ENCODE measurements around the gene ITPRID1. TPM values are rescaled to one million over a fixed set of nuclear protein-coding genes. Genes with fewer than 3 reads are reported as not detected.

ITPRID1 gene
- polyA plus RNA-seq, 3 donors from 2014 or later: not detected

DNA sequence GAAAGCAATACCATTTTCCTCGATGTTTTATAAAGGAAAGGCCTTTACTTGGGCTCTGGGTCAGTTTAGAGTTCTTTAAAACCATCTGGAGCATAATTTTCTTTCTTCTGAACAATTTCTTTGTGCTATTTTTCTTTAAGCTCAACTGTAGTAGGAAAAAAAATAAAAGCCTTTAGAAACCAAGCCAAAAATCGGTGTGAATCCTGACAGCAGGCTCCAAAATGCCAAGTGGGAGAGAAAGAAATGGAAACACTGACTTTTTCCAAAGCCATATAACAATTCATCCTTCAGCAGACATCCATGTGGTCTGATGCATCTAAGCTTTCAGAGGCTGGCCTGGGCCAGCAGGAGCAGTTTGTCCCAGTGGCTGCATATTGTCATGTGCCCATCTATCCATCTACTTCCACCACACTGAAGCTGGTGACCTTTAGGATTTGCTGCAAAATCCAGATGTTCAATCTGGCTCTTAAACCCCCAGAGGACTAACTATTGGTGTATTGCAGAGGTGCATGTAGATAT is 23.0 kb upstream of the ITPRID1 start:
- Mint-ChIP-seq H3K27me3 (ENCODE audit: low read depth in 3 of 3) (peaks cover 0 to 3% (median 2%) of the 10 kb centered on the region in 3 donors), H3K4me3 (no peak overlapping the region), H3K36me3 (no peaks in the 10 kb centered on the region), H3K9me3 (peaks cover 0 to 4% (median 1%) of the 10 kb centered on the region in 6 donors), H3K4me1 (no peaks in the 10 kb centered on the region), H3K27ac (no peak overlapping the region)
- DNase-seq: no peak

DNA sequence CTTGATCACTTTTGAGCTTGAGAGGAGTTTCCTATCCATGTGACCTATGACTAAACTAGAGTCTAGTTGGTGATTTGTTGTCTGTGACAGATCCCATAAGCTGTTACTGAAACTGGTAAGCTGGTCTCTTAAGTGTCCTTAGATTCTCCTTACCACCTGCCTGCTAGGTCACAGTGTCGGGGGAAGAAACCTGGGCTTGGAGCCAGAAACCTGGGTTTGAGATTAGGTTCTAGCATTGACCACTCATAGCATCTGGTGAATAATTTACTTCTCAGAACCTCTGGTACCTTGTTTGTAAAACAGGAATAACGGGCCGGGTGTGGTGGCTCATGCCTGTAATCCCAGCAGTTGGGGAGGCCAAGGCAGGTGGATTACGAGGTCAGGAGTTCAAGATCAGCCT is 21.8 kb upstream of the ITPRID1 start:
- Mint-ChIP-seq H3K27ac (no peak overlapping the region), H3K4me1 (no peaks in the 10 kb centered on the region), H3K36me3 (no peaks in the 10 kb centered on the region), H3K27me3 (ENCODE audit: low read depth in 3 of 3) (peaks cover 0 to 3% (median 2%) of the 10 kb centered on the region in 3 donors), H3K9me3 (peaks cover 0 to 4% (median 1%) of the 10 kb centered on the region in 6 donors), H3K4me3 (no peak overlapping the region)
- DNase-seq: no peak

DNA sequence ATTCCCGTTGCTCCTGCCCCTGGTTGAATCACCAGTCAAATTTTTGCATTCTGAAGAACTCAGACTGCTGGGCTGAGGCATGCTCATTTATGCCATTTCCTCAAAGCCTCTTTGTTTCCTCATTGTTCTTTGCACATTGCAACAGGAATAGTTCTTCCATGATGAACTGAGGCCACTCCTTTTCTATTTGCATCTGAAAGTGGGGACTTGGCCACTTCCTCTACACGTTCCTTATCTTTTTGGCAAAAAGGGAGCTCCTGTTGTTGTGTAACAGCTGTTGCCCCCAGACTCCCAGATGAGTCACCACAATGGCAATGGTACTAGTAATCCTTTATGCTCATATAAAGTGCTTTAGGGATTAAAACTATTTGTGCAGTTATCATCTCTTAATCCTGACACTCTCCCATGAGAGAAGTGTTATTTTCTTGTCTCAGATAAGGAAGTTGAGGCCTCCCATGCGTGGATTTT is 20.1 kb upstream of the ITPRID1 start:
- no peak for DNase-seq
- Mint-ChIP-seq H3K36me3 (no peaks in the 10 kb centered on the region), H3K27ac (no peak overlapping the region), H3K4me1 (no peaks in the 10 kb centered on the region), H3K27me3 (ENCODE audit: low read depth in 3 of 3) (peaks cover 0 to 2% (median 0%) of the 10 kb centered on the region in 3 donors), H3K9me3 (peaks cover 0 to 9% (median 1%) of the 10 kb centered on the region in 6 donors), H3K4me3 (no peak overlapping the region)

DNA sequence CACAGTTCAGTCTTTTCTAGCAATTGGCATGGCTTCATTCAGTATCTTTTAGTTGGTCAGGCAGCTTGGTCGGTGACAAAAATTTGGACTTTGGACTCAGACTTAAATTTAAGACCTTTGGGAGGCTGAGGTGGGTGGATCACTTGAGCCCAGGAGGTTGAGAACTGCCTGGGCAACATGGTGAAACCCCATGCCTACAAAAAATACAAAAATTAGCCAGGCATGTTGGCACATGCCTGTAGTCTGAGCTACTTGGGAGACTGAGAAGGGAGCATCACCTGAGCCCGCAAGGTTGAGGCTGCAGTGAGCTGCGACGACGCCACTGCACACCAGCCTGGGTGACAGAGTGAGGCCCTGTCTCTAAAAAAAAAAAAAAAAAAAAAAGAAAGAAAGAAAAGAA is 19.5 kb upstream of the ITPRID1 start:
- Mint-ChIP-seq H3K27ac (no peak overlapping the region), H3K4me1 (no peaks in the 10 kb centered on the region), H3K4me3 (no peak overlapping the region), H3K9me3 (peaks cover 0 to 5% (median 2%) of the 10 kb centered on the region in 6 donors), H3K36me3 (no peaks in the 10 kb centered on the region), H3K27me3 (ENCODE audit: low read depth in 3 of 3) (peaks cover 0 to 1% (median 0%) of the 10 kb centered on the region in 3 donors)
- DNase-seq: no peak

DNA sequence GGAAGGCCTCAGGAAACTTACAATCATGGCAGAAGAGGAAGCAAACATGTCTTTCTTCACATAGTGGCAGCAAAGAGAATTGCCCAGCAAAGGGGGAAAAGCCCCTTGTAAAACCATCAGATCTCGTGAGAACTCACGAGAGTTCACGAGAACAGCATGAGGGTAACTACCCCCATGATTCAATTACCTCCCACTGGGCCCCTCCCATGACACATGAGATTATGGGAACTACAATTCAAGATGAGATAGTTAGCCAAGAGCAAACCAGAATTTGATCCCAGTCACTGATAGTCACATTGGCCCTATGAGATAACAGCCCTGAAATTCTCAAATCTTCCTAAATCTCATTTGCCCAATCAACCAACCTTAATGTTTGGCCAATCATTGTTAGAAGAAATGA is 18.2 kb upstream of the ITPRID1 start:
- peaks cover 0 to 1% (median 0%) of the 10 kb centered on the region in 3 donors for H3K27me3 Mint-ChIP-seq (ENCODE audit: low read depth in 3 of 3)
- H3K27ac Mint-ChIP-seq: no peak overlapping the region
- no peak for DNase-seq
- no peak overlapping the region for H3K4me3 Mint-ChIP-seq
- no peaks in the 10 kb centered on the region for H3K4me1 Mint-ChIP-seq
- H3K36me3 Mint-ChIP-seq: no peaks in the 10 kb centered on the region
- H3K9me3 Mint-ChIP-seq: peaks cover 0 to 5% (median 2%) of the 10 kb centered on the region in 6 donors

DNA sequence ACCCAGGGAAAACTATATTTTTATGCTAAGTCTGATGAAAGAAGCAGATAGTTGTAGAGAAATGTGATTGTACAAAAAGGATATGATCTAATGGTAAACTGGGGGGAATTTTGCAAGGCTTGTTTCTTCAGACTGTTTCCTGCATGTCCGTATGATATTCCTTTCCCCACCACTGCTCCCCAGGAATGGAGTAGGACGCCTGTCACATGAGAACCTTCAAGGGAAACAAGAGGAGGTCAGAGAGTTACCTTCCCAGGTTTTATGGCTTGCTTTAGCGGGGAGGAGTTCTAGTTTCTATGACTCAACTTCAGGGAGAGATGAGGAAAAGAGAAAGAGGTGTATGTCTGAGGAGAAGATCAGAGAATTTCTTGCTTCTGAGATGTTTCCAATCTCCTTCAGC is 16.4 kb upstream of the ITPRID1 start:
- Mint-ChIP-seq H3K27ac (no peak overlapping the region), H3K27me3 (ENCODE audit: low read depth in 3 of 3) (peaks cover 0 to 1% (median 0%) of the 10 kb centered on the region in 3 donors), H3K9me3 (peaks cover 0 to 5% (median 2%) of the 10 kb centered on the region in 6 donors), H3K36me3 (no peaks in the 10 kb centered on the region), H3K4me3 (no peak overlapping the region), H3K4me1 (no peaks in the 10 kb centered on the region)
- no peak for DNase-seq

DNA sequence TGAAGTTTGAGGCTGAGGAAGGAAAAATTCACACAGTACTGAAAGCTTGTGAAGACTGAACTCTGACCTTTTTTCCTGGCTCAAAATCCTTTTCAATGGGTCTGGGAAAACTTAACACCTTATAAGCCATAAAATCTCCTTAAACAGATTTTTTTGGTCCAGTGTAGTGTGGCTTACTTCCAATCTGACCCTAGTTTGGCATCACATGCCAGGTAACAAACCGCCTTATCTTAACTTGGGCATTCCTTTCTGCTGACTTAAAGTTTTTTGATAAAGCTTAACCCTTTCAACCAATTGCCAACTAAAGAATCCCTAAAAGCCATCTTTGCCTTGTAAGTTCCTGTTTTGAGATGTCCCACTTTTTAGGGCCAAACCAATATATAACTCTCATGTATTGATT is 13.2 kb upstream of the ITPRID1 start:
- Mint-ChIP-seq H3K4me3 (no peak overlapping the region), H3K4me1 (no peaks in the 10 kb centered on the region), H3K36me3 (no peaks in the 10 kb centered on the region), H3K9me3 (peaks cover 0 to 5% (median 2%) of the 10 kb centered on the region in 6 donors), H3K27me3 (ENCODE audit: low read depth in 3 of 3) (no peaks in the 10 kb centered on the region), H3K27ac (no peak overlapping the region)
- no peak for DNase-seq

DNA sequence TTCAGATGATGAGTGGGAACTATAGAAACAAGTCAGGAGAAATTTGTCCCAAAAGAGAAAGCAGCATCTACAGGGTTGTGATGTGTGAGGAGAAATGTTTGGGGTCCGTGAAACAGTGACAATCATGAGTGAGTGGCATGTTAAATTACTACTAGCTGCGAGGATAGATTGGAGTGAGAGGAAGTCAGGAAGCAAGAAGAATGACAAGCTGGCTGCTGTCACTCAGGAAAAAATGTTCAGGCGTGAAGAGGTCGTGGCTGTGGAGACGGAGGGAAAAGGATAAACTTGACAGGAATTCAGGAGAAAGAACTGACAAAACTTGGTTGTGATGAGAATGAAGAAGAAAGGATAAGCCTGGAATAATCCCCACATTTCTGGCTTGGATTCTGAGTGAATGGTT is 5.1 kb upstream of the ITPRID1 start:
- no peaks in the 10 kb centered on the region for H3K36me3 Mint-ChIP-seq
- DNase-seq: no peak
- peaks cover 7 to 33% (median 12%) of the 10 kb centered on the region in 6 donors for H3K9me3 Mint-ChIP-seq

DNA sequence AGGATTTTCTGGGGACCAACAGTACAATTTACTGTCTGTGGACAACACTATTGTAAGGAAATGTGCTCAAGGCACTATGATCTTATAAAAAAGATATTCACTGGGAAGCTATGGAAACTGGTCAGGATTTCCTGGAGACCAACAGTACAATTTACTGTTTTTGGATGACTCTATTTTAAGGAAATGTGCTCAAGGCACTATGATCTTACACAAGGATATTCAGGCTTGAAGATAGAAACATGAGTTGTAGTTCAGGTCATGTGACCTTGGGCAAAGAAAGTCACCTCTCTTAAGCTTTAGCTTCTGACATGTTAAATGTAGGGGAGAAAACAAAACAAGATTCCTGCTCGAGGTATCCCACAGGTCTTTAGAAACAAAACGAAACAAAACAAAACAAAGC is 1.7 kb upstream of the ITPRID1 start:
- Mint-ChIP-seq H3K4me3 (no peak overlapping the region), H3K27me3 (ENCODE audit: low read depth in 3 of 3) (peaks cover 0 to 2% (median 0%) of the 10 kb centered on the region in 3 donors), H3K36me3 (no peaks in the 10 kb centered on the region), H3K9me3 (peaks cover 9 to 31% (median 12%) of the 10 kb centered on the region in 6 donors), H3K4me1 (no peaks in the 10 kb centered on the region), H3K27ac (no peak overlapping the region)
- DNase-seq: no peak

More for the DNA sequence above, 5.1 kb upstream of the ITPRID1 start:
- Mint-ChIP-seq H3K27ac (no peak overlapping the region), H3K4me1 (no peaks in the 10 kb centered on the region), H3K4me3 (no peak overlapping the region), H3K27me3 (ENCODE audit: low read depth in 3 of 3) (peaks cover 0 to 2% (median 0%) of the 10 kb centered on the region in 3 donors)

DNA sequence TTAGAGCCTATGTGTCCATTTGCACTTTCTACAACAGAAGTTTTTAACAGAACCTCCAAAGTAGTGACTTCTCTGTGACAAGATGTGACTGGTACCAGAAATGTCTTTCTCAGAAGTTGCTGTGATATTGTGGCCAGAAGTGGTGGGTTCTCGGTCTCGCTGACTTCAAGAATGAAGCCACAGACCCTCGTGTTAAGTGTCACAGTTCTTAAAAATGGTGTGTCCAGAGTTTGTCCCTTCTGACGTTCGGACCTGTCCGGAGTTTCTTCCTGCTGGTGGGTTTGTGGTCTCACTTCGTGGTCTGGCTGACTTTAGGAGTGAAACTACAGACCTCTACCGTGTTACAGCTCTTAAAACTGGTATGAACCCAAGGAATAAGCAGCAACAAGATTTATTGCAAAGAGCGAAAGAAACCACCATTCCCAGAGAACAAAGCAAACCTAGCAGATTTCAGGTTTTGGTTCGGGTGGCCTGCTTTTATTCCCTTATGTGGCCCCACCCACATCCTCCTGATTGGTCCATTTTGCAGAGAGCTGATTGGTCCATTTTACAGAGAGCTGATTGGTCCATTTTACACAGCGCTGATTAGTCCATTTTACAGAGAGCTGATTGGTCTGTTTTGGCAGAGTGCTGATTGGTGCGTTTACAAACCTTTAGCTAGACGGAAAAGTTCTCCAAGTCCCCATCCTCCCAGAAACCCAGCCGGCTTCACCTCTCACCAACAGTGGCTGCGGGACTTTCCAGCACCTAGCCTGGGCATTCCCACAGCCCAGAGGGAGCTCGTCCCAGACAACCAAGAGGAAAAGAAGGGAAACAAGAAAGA is 3.0 kb downstream of the ITPRID1 start:
- H3K36me3 Mint-ChIP-seq: no peaks in the 10 kb centered on the region
- no peak overlapping the region for H3K4me3 Mint-ChIP-seq
- H3K9me3 Mint-ChIP-seq: peaks cover 4 to 12% (median 7%) of the 10 kb centered on the region in 6 donors

DNA sequence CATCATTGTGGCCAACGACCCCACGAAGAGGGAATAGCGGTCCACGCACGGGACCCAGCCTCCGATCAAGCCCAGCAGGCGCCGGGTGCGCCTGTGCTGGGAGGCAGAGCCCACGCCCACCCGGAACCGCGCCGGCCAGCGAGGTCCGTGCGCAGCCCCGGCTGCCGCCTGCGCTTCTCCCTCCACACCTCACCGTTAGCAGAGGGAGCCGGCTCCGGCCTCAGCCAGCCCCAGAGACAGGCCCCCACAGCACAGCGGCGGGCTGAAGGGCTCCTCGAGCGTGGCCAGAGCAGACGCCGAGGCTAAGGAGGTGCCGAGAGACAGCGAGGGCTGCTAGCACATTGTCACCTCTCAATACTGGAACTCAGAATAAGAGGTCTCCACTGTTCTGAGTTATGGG is 3.6 kb downstream of the ITPRID1 start:
- Mint-ChIP-seq H3K27me3 (ENCODE audit: low read depth in 3 of 3) (no peaks in the 10 kb centered on the region), H3K4me3 (no peak overlapping the region), H3K27ac (no peak overlapping the region), H3K9me3 (peaks cover 4 to 10% (median 7%) of the 10 kb centered on the region in 6 donors), H3K4me1 (no peaks in the 10 kb centered on the region), H3K36me3 (no peaks in the 10 kb centered on the region)
- DNase-seq: no peak

More for the DNA sequence above, 3.0 kb downstream of the ITPRID1 start:
- H3K4me1 Mint-ChIP-seq: no peaks in the 10 kb centered on the region
- no peak for DNase-seq
- no peak overlapping the region for H3K27ac Mint-ChIP-seq
- H3K27me3 Mint-ChIP-seq (ENCODE audit: low read depth in 3 of 3): no peaks in the 10 kb centered on the region

DNA sequence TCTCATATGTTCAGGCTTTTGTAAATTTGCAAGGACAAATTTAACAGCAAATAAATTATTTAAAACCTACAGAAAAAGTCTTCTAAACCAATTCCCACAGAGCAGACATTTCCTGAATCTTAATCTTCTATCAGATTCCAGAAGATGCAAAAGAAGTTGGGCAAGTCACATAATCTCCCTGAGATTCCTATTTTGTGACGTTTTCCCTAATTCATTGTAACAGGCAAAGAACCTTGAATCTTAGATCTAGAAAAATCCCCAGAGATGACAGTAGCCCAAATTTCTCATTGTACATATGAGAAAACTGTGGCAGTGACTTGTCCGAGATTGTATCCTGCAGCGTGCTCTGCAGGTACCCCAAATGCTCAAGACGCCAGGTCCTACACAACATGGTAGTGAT is 4.9 kb downstream of the ITPRID1 start:
- H3K27ac Mint-ChIP-seq: no peak overlapping the region
- no peaks in the 10 kb centered on the region for H3K4me1 Mint-ChIP-seq
- peaks cover 4 to 11% (median 6%) of the 10 kb centered on the region in 6 donors for H3K9me3 Mint-ChIP-seq
- DNase-seq: no peak
- no peaks in the 10 kb centered on the region for H3K36me3 Mint-ChIP-seq
- no peaks in the 10 kb centered on the region for H3K27me3 Mint-ChIP-seq (ENCODE audit: low read depth in 3 of 3)
- H3K4me3 Mint-ChIP-seq: no peak overlapping the region

DNA sequence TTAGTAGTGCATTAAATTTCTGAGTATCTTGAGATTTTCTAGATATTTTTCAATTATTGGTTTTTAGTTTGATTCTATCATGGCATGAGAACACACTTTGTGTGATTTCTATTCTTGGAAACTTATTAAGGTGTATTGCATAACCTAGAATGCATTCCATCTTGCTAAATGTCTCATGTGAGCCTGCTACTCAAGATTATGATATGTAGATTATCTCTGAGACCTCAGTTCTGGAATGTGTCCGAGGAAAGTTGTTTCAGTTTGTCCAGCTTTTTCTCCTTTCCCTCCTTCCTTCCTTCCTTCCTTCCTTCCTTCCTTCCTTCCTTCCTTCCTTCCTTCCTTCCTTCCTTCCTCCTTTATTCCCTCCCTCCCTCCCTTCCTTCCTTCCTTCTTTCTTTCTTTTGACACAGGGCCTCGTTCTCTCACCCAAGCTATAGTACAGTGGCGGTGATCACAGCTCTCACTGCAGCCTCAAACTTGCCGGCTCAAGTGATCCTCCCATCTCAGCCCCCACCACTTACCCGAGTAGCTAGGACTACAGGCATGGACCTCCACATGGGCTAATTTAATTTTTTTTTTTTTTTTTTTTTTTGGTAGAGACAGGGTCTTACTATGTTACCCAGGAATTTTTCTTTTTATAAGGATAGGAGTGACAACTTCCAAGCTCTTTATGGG is 7.6 kb downstream of the ITPRID1 start:
- Mint-ChIP-seq H3K4me3 (no peak overlapping the region), H3K36me3 (no peaks in the 10 kb centered on the region), H3K27me3 (ENCODE audit: low read depth in 3 of 3) (no peaks in the 10 kb centered on the region), H3K4me1 (no peaks in the 10 kb centered on the region), H3K27ac (no peak overlapping the region), H3K9me3 (peaks cover 0 to 12% (median 5%) of the 10 kb centered on the region in 6 donors)
- DNase-seq: no peak

DNA sequence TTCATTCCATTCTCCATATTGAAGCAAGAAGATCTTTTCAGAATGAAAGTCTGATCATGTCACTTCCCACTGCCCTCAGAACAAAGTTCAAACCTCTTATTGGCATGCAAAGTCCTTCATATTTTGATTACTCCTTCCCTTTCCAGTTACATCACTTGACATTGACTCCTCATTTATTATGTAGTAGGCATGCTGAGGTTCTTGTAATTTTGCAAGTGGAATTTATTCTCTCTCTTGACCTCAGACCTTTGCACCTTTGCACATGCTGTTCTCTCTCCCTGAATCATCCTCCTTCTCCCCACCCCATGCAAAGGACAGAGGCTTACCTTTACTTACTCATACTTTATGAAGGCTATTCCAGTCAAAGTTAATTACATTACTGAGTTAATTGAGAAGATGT is 13.0 kb downstream of the ITPRID1 start:
- H3K27ac Mint-ChIP-seq: no peak overlapping the region
- H3K27me3 Mint-ChIP-seq (ENCODE audit: low read depth in 3 of 3): peaks cover 0 to 1% (median 0%) of the 10 kb centered on the region in 3 donors
- peaks cover 0 to 10% (median 2%) of the 10 kb centered on the region in 6 donors for H3K9me3 Mint-ChIP-seq
- DNase-seq: no peak
- H3K36me3 Mint-ChIP-seq: no peaks in the 10 kb centered on the region
- H3K4me3 Mint-ChIP-seq: no peak overlapping the region
- H3K4me1 Mint-ChIP-seq: no peaks in the 10 kb centered on the region

Measured in immature natural killer cell (primary cell).